ENCODE data around the gene SUCLG2.

The SUCLG2 gene

GRCh38 chr3:67376416-67376815 lies 278.0 kb downstream of the SUCLG2 start:
- no peak for DNase-seq

- DNase-seq: no peak
Measured at GRCh38 chr3:67375976-67376375, 278.4 kb downstream of the SUCLG2 start.

GRCh38 chr3:67362686-67363085 lies 291.7 kb downstream of the SUCLG2 start:
- DNase-seq: no peak

GRCh38 chr3:67361770-67362169 lies 292.6 kb downstream of the SUCLG2 start:
- DNase-seq: no peak

- no peak for DNase-seq
Measured at GRCh38 chr3:67361323-67361722, 293.1 kb downstream of the SUCLG2 start.

- DNase-seq: no peak
Measured at GRCh38 chr3:67357610-67358458, 296.6 kb downstream of the SUCLG2 start.

- DNase-seq: no peak
Measured at GRCh38 chr3:67349551-67350174, 304.7 kb downstream of the SUCLG2 start.

- DNase-seq: no peak
Measured at GRCh38 chr3:67346081-67346480, 308.3 kb downstream of the SUCLG2 start.

- no peak for DNase-seq
Measured at GRCh38 chr3:67335813-67336212, 318.6 kb downstream of the SUCLG2 start.

- no peak for DNase-seq
Measured at GRCh38 chr3:67334588-67334987, 319.8 kb downstream of the SUCLG2 start.

- no peak for DNase-seq
Measured at GRCh38 chr3:67329358-67329757, 325.1 kb downstream of the SUCLG2 start.

GRCh38 chr3:67327582-67327981 lies 326.8 kb downstream of the SUCLG2 start:
- DNase-seq: no peak

- no peak for DNase-seq
Measured at GRCh38 chr3:67325231-67325630, 329.2 kb downstream of the SUCLG2 start.
